ENCODE results near the gene MYL2. TPM values are rescaled to one million over a fixed set of nuclear protein-coding genes. Genes with fewer than 3 reads are reported as not detected.

Gene MYL2
- total and polyA plus RNA-seq, 4 donors = 0.22 TPM; not detected in 3

- TF ChIP-seq, protein P1, sequence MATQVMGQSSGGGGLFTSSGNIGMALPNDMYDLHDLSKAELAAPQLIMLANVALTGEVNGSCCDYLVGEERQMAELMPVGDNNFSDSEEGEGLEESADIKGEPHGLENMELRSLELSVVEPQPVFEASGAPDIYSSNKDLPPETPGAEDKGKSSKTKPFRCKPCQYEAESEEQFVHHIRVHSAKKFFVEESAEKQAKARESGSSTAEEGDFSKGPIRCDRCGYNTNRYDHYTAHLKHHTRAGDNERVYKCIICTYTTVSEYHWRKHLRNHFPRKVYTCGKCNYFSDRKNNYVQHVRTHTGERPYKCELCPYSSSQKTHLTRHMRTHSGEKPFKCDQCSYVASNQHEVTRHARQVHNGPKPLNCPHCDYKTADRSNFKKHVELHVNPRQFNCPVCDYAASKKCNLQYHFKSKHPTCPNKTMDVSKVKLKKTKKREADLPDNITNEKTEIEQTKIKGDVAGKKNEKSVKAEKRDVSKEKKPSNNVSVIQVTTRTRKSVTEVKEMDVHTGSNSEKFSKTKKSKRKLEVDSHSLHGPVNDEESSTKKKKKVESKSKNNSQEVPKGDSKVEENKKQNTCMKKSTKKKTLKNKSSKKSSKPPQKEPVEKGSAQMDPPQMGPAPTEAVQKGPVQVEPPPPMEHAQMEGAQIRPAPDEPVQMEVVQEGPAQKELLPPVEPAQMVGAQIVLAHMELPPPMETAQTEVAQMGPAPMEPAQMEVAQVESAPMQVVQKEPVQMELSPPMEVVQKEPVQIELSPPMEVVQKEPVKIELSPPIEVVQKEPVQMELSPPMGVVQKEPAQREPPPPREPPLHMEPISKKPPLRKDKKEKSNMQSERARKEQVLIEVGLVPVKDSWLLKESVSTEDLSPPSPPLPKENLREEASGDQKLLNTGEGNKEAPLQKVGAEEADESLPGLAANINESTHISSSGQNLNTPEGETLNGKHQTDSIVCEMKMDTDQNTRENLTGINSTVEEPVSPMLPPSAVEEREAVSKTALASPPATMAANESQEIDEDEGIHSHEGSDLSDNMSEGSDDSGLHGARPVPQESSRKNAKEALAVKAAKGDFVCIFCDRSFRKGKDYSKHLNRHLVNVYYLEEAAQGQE (IDR thresholded peaks at IDR 0.05) = no peak
- no peak for TF ChIP-seq ATF3 (IDR thresholded peaks at IDR 0.05)
- TF ChIP-seq FOXA2 (IDR thresholded peaks at IDR 0.05) = no peak
- TF ChIP-seq SP1 (IDR thresholded peaks at IDR 0.05) = no peak
- TF ChIP-seq YY1 (IDR thresholded peaks at IDR 0.05) = no peak
- TF ChIP-seq JUND (IDR thresholded peaks at IDR 0.05) = no peak
- no peak for TF ChIP-seq HNF4A (conservative IDR thresholded peaks at IDR 0.05)
Observed at GRCh38 chr12:110929818-110930217, 9.4 kb upstream of the MYL2 start (continued).

GRCh38 chr12:110928700-110929099, 8.3 kb upstream of the MYL2 start:
- H3K27ac ChIP-seq (ENCODE audit: low read depth in 1 of 2, low read length in 2 of 2) = no peak overlapping the region
- no peaks in the 10 kb centered on the region for H3K36me3 ChIP-seq (ENCODE audit: control insufficient read depth in 4 of 4, insufficient read depth in 3 of 4, low read depth in 1 of 4, low read length in 3 of 4)
- WGBS = 73% methylated on average over 7 of the region's 7 CpGs
- no peak overlapping the region for H3K4me3 ChIP-seq (ENCODE audit: low read depth in 1 of 3, low read length in 3 of 3)
- no peak for TF ChIP-seq RXRA (IDR thresholded peaks at IDR 0.05)
- no peak for TF ChIP-seq YY1 (IDR thresholded peaks at IDR 0.05)
- TF ChIP-seq HNF4A (conservative IDR thresholded peaks at IDR 0.05) = no peak
- TF ChIP-seq SP1 (IDR thresholded peaks at IDR 0.05) = no peak
- no peak for TF ChIP-seq CTCF (IDR thresholded peaks at IDR 0.05; ENCODE audit: low read depth, low read length, missing input control)
- no peak for TF ChIP-seq ATF3 (IDR thresholded peaks at IDR 0.05)
- TF ChIP-seq NR2F2 (IDR thresholded peaks at IDR 0.05) = no peak
- no peak for TF ChIP-seq RAD21 (IDR thresholded peaks at IDR 0.05)
- no peak for TF ChIP-seq ZBTB33 (IDR thresholded peaks at IDR 0.05)
- no peaks in the 10 kb centered on the region for H3K4me1 ChIP-seq (ENCODE audit: control insufficient read depth in 4 of 4, insufficient read depth in 4 of 4, low read length in 3 of 4)
- no peak overlapping the region for H3K9ac ChIP-seq (ENCODE audit: low read depth in 1 of 2, low read length in 2 of 2)
- H3K27me3 ChIP-seq (ENCODE audit: control insufficient read depth in 4 of 4, insufficient read depth in 4 of 4, low read length in 3 of 4) = no peaks in the 10 kb centered on the region
- no peak for DNase-seq (ENCODE audit: low spot score)
- H3K9me3 ChIP-seq (ENCODE audit: control insufficient read depth in 4 of 4, low read length in 3 of 4) = no peaks in the 10 kb centered on the region

DNA sequence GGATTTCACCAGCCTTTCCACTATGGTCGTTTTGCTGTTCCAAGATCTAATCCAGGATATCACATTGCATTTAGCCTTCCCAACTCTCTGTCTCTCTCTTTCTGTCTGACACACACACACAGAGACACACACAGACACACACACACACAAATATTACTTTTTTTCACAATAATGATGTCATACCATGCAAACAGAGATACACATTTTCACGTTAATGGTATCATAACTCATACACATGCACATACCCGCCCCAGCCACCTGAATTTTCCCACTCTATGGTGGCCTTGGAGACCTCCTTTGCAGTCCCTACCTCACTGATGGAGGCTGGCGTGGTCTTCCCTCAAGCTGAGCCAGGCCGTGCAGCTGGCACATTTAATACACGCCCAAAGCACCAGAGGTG, 7.2 kb upstream of the MYL2 start:
- no peak for DNase-seq (ENCODE audit: low spot score)
- H3K27ac ChIP-seq (ENCODE audit: low read depth in 1 of 2, low read length in 2 of 2) = no peak overlapping the region
- WGBS = 70% methylated on average over 6 of the region's 6 CpGs
- H3K9ac ChIP-seq (ENCODE audit: low read depth in 1 of 2, low read length in 2 of 2) = no peak overlapping the region
- H3K27me3 ChIP-seq (ENCODE audit: control insufficient read depth in 4 of 4, insufficient read depth in 4 of 4, low read length in 3 of 4) = no peaks in the 10 kb centered on the region
- no peak overlapping the region for H3K4me3 ChIP-seq (ENCODE audit: low read depth in 1 of 3, low read length in 3 of 3)
- H3K4me1 ChIP-seq (ENCODE audit: control insufficient read depth in 4 of 4, insufficient read depth in 4 of 4, low read length in 3 of 4) = no peaks in the 10 kb centered on the region
- H3K9me3 ChIP-seq (ENCODE audit: control insufficient read depth in 4 of 4, low read length in 3 of 4) = no peaks in the 10 kb centered on the region
- no peaks in the 10 kb centered on the region for H3K36me3 ChIP-seq (ENCODE audit: control insufficient read depth in 4 of 4, insufficient read depth in 3 of 4, low read depth in 1 of 4, low read length in 3 of 4)
- TF ChIP-seq HNF4A (conservative IDR thresholded peaks at IDR 0.05) (no peak), EGR1 (IDR thresholded peaks at IDR 0.05; ENCODE audit: low read depth in 2 of 2) (no peak), RXRA (IDR thresholded peaks at IDR 0.05) (no peak), ATF3 (IDR thresholded peaks at IDR 0.05) (no peak), HNF4G (IDR thresholded peaks at IDR 0.05) (no peak), CTCF (IDR thresholded peaks at IDR 0.05; ENCODE audit: low read depth, low read length, missing input control) (no peak), FOXA2 (IDR thresholded peaks at IDR 0.05) (no peak), JUND (IDR thresholded peaks at IDR 0.05) (no peak), TAF1 (conservative IDR thresholded peaks at IDR 0.05) (no peak), RAD21 (IDR thresholded peaks at IDR 0.05) (no peak), FOXA1 (IDR thresholded peaks at IDR 0.05) (no peak)
- TF ChIP-seq, protein P2, sequence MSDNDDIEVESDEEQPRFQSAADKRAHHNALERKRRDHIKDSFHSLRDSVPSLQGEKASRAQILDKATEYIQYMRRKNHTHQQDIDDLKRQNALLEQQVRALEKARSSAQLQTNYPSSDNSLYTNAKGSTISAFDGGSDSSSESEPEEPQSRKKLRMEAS (IDR thresholded peaks at IDR 0.05) = no peak
